GM19467 (cell line): ENCODE measurements around the gene DDR2.

Source experiments
- ATAC-seq: cut with Tn5 transposase; IDR thresholded peaks from one replicate; pipeline ENCODE4 v1.9.1; 2021; ENCODE audit warnings: mild to moderate bottlenecking, moderate library complexity; ENCODE audit not compliant: unreplicated experiment

The DDR2 gene

DNA sequence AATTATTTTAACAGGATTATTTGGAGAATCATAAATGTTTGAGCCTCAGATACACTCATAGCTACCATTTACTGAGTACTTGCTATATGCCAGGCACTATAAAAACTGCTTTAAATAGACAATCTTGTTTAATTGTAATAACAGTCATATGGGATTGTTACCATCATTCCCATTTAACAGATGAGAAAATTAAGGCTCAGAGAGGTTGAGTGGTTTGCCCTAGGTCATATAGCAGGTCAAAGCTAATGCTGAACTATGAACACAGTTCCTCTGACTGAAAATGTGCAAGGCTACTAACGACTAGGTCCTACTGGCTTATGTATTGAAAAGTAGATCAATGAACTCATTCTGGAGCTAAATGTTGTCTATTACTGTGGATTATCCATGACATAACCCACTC, 63.4 kb downstream of the DDR2 start:
- ATAC-seq = no peak

GRCh38 chr1:162696286-162696862, 64.1 kb downstream of the DDR2 start:
- no peak for ATAC-seq

GRCh38 chr1:162697140-162697895, 65.1 kb downstream of the DDR2 start:
- no peak for ATAC-seq

- ATAC-seq = no peak
These were observed 67.1 kb downstream of the DDR2 start for GRCh38 chr1:162699366-162699765.

GRCh38 chr1:162700131-162700530, 67.9 kb downstream of the DDR2 start:
- ATAC-seq = no peak

DNA sequence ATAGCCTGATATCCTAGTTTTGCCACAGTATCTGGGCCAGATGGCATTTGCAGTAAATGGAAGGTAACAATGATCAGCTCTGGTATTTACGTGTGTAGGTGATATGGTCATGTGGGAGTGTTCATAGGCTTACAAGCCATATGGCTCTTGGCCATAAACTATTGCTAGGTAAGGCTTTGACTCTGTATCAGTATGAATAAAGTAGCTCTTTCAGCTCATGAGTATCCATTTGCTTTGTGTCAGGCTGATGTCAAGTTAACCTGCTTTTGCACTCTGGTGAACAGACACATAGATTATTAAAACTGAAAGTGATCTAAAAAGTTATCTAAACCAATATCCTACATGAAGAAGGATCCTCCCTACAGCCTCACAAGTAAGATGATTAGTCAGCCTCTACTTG, 69.0 kb downstream of the DDR2 start:
- no peak for ATAC-seq

DNA sequence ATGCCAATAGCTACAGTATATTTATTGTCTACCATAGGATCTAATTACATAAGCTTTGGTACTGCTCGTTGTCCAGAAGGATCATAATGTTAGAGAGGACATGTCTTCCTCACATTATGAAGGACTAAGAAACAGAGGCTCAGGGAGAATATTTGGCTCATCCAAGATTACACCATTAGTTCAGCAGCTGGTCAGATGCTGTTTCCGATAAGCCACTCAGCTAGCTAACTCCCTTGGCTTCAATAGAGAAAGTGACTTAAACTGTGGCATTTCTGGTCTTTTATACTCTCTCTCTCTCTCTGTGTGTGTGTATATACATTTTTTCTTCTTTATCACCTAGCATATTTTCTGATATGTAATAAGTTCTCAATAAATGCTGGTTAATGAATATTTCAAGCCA, 70.4 kb downstream of the DDR2 start:
- ATAC-seq = no peak

- ATAC-seq = no peak
These were observed 71.4 kb downstream of the DDR2 start for GRCh38 chr1:162703708-162704107.

GRCh38 chr1:162704673-162705424, 72.6 kb downstream of the DDR2 start:
- ATAC-seq = no peak

DNA sequence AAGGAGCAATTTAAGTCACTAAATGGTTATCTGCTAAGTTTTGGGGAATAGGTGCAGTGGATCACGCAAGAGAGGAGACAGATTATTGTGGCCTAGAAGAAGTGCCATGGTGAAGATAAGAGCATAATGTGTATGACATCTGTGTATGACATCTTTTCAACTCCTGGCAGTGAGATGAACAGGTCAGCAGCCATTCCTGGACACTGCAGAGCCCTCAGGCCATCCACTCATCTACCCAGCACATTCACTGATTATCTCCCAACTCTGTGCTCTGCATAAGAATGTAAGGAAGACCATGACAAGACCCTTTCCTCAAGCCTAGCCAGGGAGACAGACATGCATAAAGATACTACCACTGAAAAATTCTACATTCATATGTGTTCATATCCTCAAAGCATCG, 73.7 kb downstream of the DDR2 start:
- no peak for ATAC-seq

DNA sequence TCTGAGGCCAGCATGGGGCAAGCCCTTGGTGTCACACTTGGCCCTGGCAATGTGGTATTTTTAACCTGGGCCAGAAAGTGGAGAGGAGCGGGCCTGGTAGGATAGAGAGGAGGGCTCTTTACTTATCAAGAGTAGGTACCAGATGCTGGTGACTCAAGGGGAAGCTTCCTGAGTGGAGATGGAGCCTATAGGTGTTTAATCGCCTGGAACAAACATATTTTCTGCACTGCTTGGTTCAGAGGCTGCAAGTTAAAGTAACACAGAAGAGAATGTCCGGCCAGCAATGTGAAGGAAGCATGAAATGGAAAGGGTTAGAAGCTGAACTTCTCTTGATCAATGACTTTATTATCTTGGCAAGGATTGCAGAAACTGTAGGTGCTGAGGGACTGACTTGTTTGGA, 74.3 kb downstream of the DDR2 start:
- no peak for ATAC-seq

DNA sequence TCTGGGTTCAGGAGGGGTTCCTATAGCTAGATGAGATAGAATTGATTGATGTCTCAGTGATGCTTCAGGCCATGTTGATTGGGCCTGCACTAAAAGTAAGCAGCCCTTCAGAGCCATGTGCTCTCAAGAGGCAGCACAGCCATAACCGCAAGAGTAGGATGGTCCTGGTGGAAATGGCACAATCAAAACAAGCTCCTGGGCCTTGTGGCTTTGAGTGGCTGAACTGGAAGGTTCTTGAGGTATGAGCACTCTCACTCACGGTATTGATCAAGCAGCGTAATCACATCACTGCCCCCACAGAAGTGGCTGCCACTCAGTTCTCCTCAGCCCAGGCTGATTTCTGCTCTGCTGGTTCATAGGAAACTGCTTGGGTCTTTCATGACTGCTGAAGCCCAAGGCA, 76.0 kb downstream of the DDR2 start:
- no peak for ATAC-seq

DNA sequence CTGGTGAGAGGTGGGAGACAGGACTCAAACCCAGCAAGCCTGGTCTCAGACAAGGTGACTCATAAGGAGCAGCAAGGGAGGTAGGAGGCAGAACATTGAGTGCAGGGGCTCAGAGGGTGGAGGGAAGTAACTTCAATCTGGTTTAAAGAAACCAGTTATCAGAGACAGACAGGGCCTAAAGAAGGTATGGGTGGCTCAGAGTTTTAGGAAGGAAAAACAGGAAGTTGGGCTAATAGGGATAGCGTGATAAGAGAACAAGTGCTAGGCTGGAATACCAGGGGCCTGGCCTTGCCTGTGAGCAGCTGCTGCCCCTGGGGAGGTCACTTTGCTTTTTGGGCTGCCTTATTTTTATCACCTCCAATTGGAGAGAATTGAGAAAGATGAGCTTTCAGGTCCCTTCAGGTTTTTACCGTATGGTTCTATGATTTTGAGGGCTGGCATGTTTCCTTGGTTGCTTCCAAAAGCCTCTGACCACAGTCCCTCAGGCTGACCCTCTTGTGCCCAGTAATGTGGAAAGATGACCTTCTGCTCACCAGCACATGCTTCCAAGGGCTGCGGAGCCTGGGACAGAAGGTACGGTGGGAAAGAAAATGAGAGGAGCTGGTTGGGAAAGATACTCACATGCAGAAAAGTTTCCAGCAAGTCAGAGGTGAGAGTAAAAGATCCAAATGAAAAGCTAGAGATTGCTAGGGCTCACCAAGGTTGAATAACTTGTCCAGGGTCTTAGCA, 77.0 kb downstream of the DDR2 start:
- no peak for ATAC-seq

- no peak for ATAC-seq
These were observed 77.6 kb downstream of the DDR2 start for GRCh38 chr1:162709870-162710269.

- no peak for ATAC-seq
These were observed 78.1 kb downstream of the DDR2 start for GRCh38 chr1:162710345-162710744.

- ATAC-seq = no peak
These were observed 78.7 kb downstream of the DDR2 start for GRCh38 chr1:162710780-162711465.

DNA sequence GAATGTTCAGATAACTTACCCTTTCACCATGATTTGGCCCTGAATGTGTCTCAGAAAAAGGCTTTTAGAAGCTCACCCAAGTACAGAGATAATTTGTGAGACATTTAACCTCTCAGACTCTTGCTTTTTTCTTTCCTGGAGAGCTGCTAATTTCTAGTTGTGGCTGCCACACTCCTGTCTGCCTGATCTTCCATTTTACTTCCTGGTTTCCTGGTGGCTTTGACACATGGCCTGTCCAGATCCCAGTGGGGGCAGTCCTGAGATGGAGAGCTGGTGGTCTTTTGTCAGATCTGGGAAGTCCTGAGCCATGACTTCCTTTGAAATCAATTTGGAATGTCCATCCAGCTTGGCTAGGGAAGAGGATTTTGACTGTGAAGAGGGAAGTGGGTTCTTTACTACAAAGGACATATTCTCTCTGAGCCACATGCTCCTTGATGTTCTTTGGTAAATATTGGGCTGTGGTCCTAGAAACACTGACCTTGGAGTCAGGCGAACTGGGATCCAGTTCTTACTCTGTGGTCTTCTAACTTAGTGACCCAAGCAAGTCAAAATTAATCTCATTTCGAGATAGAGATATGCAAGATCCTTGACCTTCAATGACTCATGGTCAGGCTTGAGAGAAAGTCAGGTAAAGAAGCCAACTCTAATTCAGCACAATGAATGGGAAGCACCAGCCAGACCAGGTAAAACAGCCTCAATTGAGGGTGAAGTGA, 80.2 kb downstream of the DDR2 start:
- ATAC-seq = no peak

- no peak for ATAC-seq
These were observed 83.9 kb downstream of the DDR2 start for GRCh38 chr1:162716123-162716522.

GRCh38 chr1:162716552-162716951, 84.3 kb downstream of the DDR2 start:
- ATAC-seq = no peak

DNA sequence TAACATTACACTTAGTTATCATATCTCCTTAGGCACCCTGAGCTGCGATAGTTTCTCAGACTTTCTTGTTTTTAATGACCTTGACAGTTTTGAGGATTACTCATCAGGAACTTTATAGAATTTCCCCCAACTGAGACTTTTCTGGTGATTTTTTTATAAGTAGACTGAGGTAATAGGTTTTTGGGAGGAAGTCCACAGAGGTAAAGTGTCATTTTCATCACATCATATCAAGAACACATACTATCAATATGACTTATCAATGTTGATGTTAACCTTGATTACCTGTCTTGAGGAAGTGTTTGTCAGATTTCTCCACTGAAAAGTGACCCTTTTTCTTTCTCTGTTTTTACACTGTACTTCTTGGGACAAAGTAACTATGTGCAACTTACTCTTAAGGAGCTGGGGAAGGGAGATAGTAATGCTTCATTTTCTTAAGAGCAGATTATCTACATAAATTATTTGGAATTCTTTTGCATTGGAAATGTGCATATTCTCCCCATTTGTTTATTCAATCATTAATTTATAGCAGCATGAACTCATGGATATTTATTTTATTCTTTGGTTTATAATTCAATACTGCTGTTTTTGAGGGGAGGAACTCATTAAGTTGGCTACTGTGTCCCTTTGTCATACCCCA, 85.4 kb downstream of the DDR2 start:
- no peak for ATAC-seq
